Measurements from ENCODE around the gene ZNF467.

DNA sequence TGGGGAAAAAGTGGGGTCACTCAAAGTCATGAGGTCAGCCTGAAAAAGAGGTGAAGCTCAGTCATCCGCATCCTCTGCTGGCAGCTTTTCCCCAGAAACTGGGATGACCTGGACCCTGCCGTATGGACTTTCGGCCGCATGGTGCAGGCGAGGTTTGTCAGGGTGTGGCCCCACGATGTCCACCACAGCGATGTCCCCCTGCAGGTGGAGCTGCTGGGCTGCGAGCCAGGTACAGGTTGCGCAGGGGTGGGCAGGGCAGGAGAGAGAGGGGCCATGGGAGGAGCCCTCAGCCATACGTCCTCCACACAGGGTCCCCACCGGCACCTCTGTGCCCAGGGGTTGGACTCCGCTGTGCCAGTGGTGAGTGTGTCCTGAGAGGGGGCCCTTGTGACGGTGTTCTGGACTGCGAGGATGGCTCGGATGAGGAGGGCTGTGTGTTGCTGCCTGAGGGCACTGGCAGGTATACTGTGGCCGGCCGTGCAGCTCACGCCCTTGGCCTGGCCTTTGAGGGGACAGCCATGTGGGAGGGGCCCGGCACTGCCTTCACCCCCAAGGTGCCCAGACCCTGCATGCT lies 23.0 kb upstream of the ZNF467 start:
- TF ChIP-seq, protein P1, sequence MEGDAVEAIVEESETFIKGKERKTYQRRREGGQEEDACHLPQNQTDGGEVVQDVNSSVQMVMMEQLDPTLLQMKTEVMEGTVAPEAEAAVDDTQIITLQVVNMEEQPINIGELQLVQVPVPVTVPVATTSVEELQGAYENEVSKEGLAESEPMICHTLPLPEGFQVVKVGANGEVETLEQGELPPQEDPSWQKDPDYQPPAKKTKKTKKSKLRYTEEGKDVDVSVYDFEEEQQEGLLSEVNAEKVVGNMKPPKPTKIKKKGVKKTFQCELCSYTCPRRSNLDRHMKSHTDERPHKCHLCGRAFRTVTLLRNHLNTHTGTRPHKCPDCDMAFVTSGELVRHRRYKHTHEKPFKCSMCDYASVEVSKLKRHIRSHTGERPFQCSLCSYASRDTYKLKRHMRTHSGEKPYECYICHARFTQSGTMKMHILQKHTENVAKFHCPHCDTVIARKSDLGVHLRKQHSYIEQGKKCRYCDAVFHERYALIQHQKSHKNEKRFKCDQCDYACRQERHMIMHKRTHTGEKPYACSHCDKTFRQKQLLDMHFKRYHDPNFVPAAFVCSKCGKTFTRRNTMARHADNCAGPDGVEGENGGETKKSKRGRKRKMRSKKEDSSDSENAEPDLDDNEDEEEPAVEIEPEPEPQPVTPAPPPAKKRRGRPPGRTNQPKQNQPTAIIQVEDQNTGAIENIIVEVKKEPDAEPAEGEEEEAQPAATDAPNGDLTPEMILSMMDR (IDR thresholded peaks at IDR 0.05), result no peak
- no peak for TF ChIP-seq EZH2 (IDR thresholded peaks at IDR 0.05; ENCODE audit: borderline replicate concordance, insufficient read depth, low read depth, low read length, poor library complexity, severe bottlenecking)

All from B cell (primary cell).